ENCODE measurements around the gene EFTUD2.

EFTUD2 gene

DNA sequence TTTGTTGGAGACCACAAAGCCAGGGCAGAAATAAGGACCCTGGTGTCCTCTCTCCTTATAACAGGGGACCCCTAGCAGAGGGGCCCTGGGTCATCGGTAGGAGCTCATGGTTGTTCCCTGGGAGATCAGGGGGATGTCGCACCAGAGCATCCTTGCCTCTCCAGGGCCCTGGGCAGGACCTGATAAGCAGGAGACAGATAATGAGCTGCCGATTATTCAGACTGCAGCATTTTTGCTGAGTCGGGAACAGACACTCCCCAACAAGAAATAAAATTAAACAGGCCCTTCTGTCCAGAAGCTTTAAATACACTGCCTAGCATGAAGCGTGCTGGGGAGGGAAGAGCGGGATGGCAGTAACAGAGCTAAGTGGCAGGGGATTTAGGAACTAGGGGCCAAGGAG is 31.4 kb upstream of the EFTUD2 start:
- no peak for TF ChIP-seq CTCF (IDR thresholded peaks at IDR 0.05; ENCODE audit: low read depth, low read length)
- no peak overlapping the region for H3K4me3 ChIP-seq (ENCODE audit: low read depth, low read length)

DNA sequence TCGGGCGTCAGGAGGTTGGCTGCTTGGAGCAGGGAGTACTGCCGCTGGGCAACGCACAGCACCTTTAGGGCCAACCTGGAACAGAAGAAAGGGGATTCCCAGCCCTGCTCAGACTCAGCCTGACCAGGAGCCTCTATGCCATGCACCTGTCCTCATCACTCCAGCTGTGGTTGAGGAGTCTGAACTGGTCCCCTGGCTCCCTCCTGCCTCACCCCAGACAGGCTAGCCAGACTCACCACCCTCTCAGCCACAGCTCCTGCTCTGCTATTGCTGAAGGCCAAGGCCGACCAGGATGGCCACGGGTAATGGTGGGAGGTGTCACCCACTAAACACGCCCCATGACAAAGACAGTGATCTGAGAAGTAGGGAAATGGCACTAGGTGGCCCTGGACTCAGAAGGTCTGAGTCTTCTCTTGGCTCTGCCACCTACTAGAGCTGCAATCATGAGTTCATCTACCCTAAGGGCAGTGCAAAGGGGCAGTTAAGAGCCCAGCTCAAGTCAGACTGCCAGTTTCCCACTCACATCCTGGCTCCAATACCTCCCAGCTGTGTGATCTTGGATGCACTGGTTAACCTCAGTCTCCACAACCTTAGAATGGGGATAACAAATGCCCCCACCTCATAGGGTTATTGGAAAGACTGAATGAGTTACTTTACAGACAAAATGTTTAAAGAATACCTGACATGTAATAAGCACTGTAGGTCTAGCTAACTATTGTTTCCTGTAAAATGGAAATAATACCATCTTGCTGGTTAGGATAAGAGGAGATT is 29.9 kb upstream of the EFTUD2 start:
- no peak overlapping the region for H3K4me3 ChIP-seq (ENCODE audit: low read depth, low read length)

GRCh38 chr17:44928136-44928535 is 28.9 kb upstream of the EFTUD2 start:
- no peak for TF ChIP-seq CTCF (IDR thresholded peaks at IDR 0.05; ENCODE audit: low read depth, low read length)
- no peak overlapping the region for H3K4me3 ChIP-seq (ENCODE audit: low read depth, low read length)

More for the DNA sequence above, 29.9 kb upstream of the EFTUD2 start:
- TF ChIP-seq CTCF (IDR thresholded peaks at IDR 0.05; ENCODE audit: low read depth, low read length): no peak

DNA sequence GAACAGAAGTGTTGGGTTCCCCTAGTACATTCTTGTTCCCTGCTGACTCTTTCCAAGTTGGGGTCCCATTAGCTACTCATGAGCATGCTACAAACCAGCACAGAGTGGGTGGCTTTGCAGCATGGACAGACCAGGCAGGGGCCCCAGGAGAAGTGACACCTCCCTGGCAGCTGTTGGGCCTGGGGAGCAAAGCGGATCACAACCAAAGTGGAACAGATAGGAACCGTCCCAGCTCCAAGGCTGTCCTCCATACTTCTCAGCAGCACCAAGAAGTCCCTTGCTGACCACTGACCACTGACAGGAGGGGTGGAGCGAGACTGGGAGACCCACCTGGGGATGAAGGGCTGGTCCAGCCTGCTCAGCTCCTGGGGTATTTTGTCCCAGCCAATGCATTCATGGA is 28.5 kb upstream of the EFTUD2 start:
- no peak for TF ChIP-seq CTCF (IDR thresholded peaks at IDR 0.05; ENCODE audit: low read depth, low read length)
- H3K4me3 ChIP-seq (ENCODE audit: low read depth, low read length): no peak overlapping the region

DNA sequence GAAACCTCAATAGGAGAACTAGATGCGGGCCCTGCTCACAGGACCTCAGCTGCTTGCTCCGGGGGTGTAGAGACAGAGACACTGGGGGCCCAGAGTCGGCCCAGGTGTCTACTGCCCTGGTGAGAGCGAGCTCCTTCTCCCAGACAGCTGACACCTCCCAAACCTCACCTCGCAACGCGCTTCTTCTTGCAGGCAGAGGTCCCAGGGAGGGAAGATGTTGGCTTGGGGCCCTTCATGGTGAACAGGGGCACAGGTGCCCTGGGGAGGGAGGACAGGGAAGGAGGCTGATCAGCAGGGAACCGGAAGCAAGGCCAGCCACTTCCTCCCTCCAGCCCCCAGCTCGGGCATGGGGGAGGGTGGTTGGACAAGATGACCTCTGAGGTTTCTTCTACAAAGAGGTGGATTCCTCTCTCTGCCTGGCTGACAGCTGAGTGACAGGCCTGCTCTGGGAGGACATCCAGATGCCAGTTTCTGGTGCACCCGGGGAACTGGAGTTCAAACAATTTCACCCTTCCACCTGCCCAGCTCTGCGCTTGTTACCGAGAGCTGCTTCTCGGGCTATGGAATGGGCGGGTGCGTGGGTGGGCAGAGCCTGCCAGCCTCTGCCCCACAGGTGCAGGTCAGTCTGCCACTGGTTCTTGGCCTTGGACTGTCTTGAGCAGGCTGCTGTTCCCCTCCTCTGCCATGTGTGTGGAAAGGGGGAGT is 27.7 kb upstream of the EFTUD2 start:
- no peak overlapping the region for H3K4me3 ChIP-seq (ENCODE audit: low read depth, low read length)
- no peak for TF ChIP-seq CTCF (IDR thresholded peaks at IDR 0.05; ENCODE audit: low read depth, low read length)

GRCh38 chr17:44925731-44926697 is 26.8 kb upstream of the EFTUD2 start:
- no peak overlapping the region for H3K4me3 ChIP-seq (ENCODE audit: low read depth, low read length)
- no peak for TF ChIP-seq CTCF (IDR thresholded peaks at IDR 0.05; ENCODE audit: low read depth, low read length)

Measured in WI38 (cell line).